GM18907 (cell line): Measurements from ENCODE around the gene MOCS1.

ENCODE experiments used
- ATAC-seq: cut with Tn5 transposase; IDR thresholded peaks from one replicate; pipeline ENCODE4 v1.9.1; 2021; ENCODE audit warnings: mild to moderate bottlenecking, moderate library complexity; ENCODE audit not compliant: unreplicated experiment

MOCS1 gene

DNA sequence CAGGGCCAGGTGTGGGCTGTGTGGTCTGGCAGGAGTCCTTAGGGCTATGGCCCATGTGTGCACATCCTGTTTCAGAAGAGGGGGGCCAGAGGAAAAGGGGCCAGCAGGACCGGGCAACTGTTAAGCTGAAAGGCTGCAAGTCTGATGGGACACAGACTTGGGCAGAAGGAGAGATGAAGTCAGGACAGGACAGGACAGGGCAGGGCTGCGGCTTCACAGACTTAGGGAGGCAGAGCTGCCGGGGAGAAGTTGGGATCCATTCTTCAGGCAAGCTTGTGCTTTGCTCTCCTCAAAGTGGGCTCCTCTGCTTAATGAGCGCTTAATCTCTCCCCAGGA is 28.7 kb downstream of the MOCS1 start:
- no peak for ATAC-seq

DNA sequence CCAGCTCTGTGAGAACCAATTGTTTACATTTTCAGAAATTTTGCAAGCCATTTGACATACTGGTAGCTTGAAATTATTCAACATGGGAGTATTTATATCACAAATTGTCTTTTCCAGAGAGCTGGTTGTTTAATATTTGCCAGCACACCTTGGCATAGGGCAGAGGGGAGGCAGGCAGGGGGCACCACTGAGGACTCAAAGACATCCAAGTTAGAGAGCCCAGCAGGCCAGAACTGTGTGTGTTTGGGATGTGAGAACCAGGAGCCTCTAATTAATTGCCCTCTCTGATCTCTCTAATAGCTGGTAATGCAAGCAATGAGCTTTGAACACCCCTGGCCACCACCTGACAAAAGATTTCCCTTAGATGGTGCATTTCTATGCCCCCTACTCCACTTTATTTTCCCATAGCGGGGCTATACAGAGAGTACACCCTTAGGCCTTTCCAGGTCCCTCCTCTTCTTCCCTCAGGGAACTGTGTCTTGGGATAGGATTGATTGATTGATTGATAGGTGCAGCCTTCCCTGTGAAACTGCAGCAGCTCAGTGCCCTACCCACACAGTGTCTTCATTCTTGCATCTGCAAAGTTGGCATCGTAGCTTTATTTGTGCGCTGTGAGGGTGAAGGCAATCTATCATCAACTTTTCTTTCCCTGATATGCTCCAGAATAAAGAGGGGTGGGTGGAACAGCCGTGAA is 29.2 kb downstream of the MOCS1 start:
- ATAC-seq: no peak

DNA sequence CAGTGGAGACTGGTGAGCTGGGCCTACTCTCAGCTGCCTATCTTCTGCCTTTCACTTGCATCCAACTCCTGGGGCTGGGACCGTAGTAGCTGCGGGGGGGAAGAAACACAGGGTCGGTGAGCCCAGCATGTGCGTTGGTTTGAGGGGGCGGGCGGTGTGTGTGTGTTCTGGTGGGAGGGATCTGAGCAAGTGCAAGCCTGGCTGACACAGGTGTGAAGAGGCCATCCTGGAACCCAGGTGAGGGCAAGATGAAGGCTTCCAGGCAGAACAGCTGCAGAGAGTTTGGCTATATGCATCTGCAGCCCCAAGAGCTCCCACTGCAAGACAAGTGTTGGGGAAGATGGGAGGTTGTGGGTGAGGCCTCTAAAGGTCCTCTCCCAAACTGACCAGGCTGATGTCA is 30.6 kb downstream of the MOCS1 start:
- ATAC-seq: no peak

DNA sequence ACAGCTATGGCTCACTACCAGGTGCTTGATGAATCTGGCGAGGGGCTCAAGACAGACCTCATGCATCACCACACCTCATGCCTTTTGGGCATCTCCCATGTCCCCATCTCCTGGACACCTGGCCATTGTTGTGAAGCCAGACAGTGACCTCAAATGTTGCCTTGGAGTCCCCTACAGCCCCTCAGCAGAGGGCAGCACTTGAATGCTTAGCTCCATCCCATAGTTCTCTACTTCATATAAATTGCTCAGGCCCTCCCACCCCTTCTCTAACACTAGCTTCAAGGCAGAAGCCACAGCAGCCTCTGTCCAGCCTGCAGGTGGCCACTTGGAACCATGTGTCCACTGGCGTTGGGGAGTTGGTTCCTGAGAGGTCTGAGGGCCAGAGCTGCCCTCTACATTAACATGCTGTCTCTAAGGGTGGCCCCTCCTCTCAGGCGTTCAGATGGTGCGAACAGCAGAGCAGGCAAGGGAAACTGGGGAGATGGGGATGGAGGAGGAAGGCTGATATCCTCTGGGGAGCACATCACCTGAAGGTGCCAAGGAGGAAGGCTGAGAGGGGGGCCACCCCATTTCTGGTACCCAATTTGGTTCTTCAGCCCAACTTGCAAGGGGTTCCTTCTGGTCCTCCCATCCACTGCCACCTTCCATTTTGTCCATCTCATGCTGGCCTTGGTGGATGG is 31.3 kb downstream of the MOCS1 start:
- ATAC-seq: no peak

DNA sequence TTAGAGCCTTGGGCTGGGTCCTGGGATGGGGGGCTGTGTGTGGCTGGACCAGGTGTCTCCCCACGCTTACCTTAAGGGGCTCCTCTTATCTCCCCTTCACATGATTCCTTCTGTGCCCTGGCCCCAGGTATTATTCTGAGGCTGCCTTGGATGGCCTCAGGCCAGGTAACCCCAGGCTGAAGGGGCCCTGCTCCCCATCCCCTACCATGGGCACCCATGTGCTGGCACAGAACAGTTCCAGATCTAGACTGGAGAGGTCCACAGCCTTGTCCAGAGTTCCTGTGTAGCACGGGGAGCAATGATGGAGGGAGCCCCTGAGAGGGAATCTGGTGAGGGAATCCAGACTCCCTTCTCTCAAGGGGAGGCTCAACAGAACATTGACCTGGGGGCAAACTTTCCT is 32.1 kb downstream of the MOCS1 start:
- ATAC-seq: no peak

DNA sequence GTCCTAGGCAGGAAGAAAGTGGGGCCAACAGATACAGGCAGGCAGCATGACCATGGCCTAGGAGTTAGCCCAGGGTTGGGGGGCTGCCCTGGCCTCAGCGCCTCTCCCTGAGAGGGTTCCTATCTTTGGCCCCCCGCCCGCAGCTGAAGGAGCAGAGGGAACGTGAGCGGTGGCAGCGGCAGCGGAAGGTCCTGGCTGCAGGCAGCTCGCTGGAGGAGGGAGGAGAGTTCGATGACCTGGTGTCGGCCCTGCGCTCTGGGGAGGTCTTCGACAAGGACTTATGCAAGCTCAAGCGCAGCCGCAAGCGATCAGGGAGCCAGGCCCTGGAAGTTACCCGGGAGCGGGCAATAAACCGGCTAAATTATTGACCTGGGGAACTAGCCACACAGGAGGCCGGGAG is 32.6 kb downstream of the MOCS1 start:
- no peak for ATAC-seq

DNA sequence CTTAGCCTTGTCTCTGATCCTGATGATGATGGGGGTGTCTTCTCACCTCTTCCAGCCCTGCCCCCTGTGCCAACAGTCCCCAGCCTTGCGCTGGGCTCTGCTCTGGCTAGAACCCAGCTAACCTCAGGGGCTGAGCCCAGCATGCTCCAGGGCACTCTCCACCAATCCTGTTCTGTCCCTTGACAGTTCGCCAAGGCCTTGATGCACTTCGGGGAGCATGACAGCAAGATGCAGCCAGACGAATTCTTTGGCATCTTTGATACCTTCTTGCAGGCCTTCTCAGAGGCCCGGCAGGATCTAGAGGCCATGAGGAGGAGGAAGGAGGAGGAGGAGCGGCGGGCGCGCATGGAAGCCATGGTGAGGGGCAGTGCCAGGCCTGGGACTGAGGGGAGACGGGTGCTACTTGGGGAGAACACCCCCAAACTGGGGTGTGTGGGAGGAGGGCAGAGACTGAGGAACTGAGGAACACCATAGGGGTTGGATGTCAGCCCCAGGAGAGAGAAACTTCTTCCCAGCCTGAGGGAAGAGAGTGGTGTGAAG is 33.1 kb downstream of the MOCS1 start:
- ATAC-seq: no peak

DNA sequence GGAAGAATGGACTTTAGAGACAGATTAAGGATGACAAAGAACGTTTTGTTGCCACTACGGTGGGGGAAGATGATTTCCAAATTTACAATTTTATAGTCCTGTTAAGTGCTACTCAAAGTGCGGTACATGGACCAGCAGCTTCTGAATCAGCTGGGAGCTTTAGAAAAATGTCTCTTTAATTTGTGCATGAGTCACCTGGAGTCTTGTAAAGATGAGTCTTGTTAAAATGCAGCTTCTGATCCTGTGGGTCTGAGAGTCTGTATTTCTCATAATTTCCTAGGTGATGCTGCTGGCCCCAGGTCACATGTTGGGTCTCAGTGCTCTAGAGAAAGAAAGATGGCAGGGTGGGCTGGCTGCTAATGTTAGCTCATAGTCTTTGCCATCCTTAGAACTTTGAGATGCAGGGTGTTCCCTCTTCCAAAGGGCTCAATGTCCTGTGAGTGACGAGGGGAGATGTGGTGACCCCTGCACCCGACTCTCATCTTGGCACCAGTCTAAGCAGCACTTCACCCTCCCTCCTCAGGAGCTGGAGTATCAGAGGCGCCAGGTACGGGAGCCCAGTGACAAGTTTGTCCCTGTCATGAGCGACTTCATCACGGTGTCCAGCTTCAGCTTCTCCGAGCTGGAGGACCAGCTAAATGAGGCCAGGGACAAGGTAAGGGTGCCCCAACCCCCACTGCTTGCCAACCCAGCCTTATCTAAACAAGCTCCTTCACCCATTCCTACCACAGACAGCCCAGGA is 34.5 kb downstream of the MOCS1 start:
- no peak for ATAC-seq

DNA sequence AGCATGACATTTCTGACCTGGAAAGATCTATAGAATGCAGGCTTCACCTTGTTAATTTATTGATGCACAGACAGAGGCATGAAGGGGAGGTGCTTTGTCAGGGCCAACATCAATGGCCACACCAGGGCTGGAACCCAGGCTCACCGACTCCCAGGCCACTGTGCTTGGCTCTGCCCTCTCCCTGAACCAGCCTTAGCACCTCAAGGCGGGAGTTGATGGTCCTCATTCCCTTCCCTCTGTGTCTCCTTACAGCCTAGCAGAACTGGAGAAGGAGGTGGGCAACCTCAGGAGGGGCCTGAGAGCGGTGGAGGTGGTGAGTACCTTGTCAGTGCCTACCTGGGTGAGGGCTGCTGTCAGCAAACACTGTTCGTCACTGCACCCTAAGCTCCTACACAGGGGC is 35.6 kb downstream of the MOCS1 start:
- no peak for ATAC-seq

DNA sequence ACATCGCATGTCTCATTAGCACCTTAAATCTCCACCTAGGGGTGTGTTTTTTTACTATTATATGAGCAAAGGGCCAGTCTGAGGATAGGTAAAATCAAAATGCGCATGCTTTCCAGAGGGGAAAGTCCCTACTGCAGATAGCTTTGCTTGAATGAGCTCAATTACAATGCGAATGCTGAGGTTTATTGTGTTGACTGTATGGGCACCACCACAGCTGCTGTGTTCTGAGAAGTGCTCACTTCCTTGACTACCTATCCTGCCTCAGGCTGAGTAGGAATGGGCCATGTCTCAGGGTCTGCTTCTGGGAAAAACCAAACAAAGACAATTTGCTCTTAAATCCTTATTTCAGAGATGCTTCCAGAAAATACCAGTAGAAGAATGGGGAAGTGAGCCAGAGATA is 36.6 kb downstream of the MOCS1 start:
- no peak for ATAC-seq

DNA sequence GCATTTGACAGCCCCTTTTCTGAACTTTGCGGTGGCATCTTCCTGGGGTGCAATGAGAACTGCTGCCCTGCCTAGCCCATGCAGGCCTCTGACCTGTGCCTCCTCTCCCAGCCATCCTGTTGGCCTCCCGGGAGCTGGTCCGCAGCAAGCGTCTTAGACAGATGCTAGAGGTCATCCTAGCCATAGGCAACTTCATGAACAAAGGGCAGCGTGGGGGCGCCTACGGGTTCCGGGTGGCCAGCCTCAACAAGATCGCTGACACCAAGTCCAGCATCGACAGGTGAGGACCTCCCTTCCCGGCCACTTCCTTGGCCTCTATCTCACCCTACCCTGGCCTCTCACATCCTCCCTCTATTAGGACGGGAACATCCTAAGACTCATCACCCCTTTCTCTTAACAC is 37.6 kb downstream of the MOCS1 start:
- ATAC-seq: no peak

DNA sequence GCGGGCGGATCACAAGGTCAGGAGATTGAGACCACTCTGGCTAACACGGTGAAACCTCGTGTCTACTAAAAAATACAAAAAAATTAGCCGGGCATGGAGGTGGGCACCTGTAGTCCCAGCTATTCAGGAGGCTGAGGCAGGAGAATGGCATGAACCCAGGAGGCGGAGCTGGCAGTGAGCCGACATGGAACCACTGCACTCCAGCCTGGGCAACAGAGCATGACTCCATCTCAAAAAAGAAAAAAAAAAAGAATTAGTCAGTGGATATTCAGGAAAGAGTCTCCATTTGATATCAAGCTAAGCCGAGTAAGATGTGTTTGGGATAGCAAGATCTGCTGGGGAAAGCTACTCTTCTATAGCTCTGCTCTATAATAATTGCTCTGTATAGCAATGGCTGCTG is 41.0 kb downstream of the MOCS1 start:
- no peak for ATAC-seq

DNA sequence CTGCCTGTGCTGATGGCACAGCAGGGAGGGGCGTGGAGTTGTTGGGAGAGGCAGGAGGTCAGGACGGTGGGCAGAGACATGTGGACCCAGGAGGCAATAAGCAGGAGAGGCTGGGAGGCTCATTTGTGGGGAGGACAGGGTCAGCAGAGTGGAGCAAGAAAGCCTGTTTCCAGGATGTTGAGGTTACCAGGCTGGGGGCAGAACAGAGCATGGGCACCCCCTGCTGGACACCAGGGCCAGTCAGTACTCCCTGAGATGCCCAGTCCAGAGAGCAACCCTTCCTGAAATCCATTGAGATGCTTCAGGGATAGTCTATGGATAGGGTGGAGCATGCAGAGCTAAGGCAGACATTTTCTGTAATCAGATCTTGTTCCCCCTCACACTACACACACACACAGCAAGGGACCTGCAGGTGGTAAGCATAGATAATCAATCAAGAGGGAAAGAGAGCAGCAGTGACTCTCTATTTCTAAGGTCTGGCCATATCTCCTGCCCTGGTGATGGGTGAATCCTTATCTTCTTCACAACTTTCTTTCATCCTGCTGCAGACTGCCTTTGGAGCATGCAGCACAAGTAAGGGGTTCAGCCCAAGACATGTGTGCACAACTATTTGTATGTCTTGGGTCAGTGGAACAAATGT is 41.7 kb downstream of the MOCS1 start:
- ATAC-seq: no peak

DNA sequence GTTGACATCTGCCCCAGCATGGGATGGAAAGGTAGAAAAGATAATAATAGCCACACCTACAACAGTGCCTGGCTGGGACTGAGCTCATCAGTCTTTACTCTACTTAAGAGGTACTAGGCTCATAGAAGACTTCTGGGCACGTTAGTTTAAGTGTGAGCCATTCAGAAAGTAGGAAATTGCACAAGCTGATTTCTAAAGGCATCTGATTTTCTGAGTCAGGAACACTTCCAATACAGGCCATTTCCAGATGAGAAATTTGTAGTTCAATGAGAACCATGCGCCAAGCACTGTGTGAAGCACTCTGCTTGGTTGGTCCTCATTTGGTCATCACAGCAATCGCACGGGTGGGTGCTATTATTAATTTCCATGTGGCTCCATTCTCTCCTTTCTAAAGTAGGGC is 42.3 kb downstream of the MOCS1 start:
- ATAC-seq: no peak

DNA sequence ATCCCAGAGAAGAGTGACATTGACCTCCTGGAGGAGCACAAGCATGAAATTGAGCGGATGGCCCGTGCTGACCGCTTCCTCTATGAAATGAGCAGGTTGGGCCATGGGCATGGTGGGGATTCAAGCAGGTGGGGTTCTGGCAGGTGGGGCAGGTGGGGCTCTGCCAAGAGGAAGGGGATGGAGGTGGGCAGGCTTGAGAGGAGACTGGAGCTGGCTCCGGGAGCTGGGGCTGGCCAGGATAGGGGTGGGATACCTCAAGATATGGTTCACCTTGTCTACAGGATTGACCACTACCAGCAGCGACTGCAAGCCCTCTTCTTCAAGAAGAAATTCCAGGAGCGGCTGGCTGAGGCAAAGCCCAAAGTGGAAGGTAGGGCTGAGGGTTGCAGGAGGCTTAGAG is 42.9 kb downstream of the MOCS1 start:
- ATAC-seq: no peak

DNA sequence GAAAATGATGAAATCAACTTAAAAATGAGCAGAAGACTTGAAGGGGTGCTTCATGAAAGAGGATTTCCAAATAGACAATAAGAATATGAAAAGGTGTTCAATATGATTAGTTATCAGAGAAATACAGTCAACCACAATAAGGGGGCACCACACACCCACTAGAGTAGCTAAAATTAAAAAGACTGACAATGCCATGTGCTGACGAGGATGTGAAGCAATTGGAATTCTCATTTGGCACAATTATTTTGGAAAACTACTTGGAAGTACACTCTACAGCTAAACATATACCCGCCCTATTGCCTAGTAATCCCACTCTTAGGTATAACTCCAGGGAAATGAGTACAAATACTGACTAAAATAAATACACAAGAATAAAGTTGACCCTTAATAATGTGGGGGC is 45.0 kb downstream of the MOCS1 start:
- no peak for ATAC-seq

DNA sequence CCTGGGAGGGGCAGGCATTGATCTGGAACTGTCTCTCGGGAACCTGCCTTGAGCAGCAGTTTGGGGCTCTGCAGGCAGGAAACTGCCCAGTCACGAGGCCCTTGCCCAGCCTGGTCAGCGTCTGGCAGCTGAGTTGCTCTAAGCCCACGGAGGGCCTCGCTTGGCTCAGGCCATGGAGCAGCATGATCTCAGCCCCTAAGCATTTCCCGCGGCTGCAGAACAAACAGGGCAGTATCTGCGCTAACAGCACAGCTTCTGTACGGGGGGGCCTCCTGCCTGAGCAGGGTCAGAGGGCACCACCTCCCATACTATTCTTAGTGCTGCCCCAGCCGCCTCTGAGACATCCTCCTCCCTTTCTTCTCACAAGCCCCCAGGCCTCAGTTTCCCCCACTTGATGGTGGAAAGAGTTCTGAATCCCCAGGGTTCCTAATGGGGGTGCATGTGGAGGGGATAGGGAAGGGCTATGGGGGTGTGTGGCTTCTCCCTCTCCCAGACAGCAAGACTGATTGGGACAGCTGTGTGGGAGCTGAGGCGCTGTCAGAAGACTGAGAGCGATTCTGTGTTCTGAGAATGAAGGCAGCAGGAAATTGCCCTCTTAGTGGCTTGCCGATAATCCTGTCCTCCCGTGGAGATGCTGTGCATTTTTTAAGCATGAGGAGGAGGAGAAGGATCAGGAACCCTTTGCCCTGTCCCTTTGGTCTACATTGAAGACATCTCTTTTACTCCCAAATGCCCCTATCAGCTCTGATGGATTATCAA is 46.4 kb downstream of the MOCS1 start:
- no peak for ATAC-seq

DNA sequence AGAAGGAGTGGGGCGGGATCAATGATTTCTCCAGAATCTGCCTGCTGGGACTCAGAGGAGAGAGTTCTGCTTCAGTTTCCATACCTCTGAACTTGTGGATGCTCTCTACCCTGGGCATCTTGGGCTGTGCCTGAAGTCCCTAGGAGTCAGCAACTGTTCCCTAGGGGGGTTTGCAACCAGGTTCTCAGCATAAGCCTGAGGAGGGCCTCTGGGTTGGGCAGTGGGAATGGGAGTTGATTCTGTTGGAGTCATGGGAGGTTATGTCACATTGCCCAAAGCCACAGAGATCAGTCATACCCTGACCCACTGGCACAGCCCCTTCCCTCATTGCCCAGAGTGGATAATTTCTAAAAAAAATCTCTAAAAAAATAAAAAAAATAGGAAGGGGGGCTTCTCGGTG is 47.4 kb downstream of the MOCS1 start:
- ATAC-seq: no peak

DNA sequence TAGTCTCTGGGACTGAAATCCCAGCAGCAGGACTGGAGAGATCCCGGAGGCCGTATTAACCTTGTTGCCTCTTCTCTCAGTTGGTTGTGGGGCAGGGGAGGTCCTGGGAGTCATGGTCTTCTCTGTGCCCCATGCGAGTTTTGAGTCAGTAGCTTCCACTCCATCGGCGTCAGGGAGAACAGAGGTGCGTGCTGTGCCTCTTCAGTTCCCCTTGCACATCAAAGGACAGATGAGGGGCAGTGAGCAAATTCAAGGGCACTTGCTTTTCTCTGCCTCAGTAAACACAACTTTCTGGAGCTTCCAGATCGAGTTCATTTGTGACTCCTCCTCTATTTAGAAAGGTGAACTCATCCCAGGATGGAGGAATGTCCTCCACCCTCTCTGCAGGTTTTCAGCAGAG is 48.6 kb downstream of the MOCS1 start:
- ATAC-seq: no peak

DNA sequence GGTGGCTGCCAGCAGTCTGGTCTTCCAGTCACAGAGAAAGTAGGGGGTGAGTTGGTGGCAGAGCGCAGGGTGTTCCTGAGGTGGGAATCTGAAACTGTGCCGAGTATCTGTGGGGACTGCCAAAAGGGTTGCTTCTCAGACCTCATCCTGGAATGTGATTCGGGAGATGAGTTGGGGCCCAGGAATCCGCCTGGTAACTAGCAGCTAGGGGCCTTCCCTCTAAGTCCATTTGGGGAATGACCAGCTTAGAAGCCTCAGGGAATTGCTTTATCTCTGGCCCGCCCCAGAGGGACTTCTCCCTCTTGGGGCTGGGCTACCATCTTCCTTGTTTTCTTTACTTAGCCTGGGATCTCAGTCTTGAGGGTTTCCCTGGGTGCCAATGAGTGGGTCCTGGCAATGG is 49.6 kb downstream of the MOCS1 start:
- ATAC-seq: no peak

DNA sequence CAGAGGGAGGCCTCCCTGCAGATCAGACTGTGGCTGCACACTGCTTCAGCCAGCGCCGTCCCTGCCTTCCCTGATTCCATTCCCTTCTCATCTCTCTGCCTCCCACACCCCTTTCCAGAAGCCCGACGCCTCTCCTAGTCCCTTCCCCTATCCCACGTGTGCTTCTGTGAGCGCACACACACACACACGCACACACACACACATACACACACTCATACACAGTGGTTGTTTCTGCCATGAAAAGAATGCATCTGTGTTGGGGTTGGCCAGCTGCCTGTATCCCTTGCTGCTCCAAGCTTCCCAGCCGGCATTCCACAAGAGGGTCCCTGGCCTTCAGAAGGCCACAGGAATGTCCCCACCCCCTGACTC is 51.7 kb downstream of the MOCS1 start:
- ATAC-seq: no peak
